Esophagus squamous epithelium (tissue), 4 donors: ENCODE data around the gene CLCN1.

Source experiments
- POLR2A ChIP-seq, 4 donors: fragments of 450-650 bp; IDR thresholded peaks; one replicate each; pipeline ENCODE4 v1.6.1; 2017; ENCODE audit warnings: antibody characterized with exemption in 4 of 4, mild to moderate bottlenecking in 4 of 4, moderate library complexity in 3 of 4
- TF ChIP-seq, protein P1 (sequence below), 6 experiments: fragments of 450-650 bp in 4 of 6; fragments of 200-600 bp in 2 of 6; sonication (generic) in 2 of 6; IDR thresholded peaks; one replicate each; pipeline ENCODE4 v1.5.1; 2016 to 2019; ENCODE audit warnings: antibody characterized with exemption in 6 of 6, mild to moderate bottlenecking in 4 of 6, moderate library complexity in 4 of 6

DNA sequence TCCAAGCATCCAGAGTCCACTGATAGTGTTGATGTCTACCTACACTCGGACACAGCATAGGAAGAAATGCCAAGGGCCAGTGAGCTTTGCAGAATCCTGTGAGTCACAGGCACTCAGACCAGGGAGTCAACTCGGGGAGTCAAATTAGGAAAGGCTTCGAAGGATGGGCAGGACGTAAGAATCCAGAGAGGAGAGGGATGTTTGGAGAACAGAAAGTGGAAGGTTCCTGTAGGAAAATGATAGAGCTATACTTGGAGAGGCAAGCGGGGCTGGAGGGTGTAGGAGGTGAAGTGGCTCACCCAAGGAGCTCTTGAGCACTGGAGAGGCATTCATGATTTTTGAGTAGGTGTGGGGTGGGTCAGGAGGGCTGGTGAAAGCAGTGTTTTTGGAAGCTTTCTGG lies 68.2 kb downstream of the CLCN1 start:
- TF ChIP-seq, protein P1, sequence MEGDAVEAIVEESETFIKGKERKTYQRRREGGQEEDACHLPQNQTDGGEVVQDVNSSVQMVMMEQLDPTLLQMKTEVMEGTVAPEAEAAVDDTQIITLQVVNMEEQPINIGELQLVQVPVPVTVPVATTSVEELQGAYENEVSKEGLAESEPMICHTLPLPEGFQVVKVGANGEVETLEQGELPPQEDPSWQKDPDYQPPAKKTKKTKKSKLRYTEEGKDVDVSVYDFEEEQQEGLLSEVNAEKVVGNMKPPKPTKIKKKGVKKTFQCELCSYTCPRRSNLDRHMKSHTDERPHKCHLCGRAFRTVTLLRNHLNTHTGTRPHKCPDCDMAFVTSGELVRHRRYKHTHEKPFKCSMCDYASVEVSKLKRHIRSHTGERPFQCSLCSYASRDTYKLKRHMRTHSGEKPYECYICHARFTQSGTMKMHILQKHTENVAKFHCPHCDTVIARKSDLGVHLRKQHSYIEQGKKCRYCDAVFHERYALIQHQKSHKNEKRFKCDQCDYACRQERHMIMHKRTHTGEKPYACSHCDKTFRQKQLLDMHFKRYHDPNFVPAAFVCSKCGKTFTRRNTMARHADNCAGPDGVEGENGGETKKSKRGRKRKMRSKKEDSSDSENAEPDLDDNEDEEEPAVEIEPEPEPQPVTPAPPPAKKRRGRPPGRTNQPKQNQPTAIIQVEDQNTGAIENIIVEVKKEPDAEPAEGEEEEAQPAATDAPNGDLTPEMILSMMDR (IDR thresholded peaks at IDR 0.05): no peak
- no peak for TF ChIP-seq POLR2A (IDR thresholded peaks at IDR 0.05)
